Adipocyte (in vitro differentiated cells): Measurements from ENCODE around the gene CHD5.
A peak's percentile ranks its signal among the peaks of the same experiment; 100 is the strongest.

Experiments
- DNase-seq: peaks from one replicate; pipeline ENCODE4 v3.0.0-alpha.2; 2015; ENCODE audit warnings: low read depth
- H3K27me3 ChIP-seq: replicated peaks from 2 replicates; pipeline ENCODE4 v1.7.0; 2013; ENCODE audit warnings: mild to moderate bottlenecking, low read length, moderate library complexity; ENCODE audit not compliant: control insufficient read depth, insufficient read depth
- H3K36me3 ChIP-seq: 2 replicates; pipeline ENCODE4 v1.7.0; 2013; ENCODE audit warnings: low read length, mild to moderate bottlenecking, moderate library complexity; ENCODE audit not compliant: control insufficient read depth, insufficient read depth, severe bottlenecking
- H3K4me1 ChIP-seq: 2 replicates; pipeline ENCODE4 v1.7.0; 2013; ENCODE audit warnings: mild to moderate bottlenecking, low read length, moderate library complexity; ENCODE audit not compliant: control insufficient read depth, insufficient read depth
- H3K4me3 ChIP-seq: 2 replicates; pipeline ENCODE4 v1.7.0; 2013; ENCODE audit warnings: mild to moderate bottlenecking, low read length, moderate library complexity
- H3K9ac ChIP-seq: 2 replicates; pipeline ENCODE4 v1.7.0; 2013; ENCODE audit warnings: mild to moderate bottlenecking, low read length, moderate library complexity
- H3K9me3 ChIP-seq: 2 replicates; pipeline ENCODE4 v1.7.0; 2013; ENCODE audit warnings: mild to moderate bottlenecking, low read length, moderate library complexity; ENCODE audit not compliant: control insufficient read depth

Gene CHD5

GRCh38 chr1:6136516-6137220 is 43.5 kb downstream of the CHD5 start:
- no peaks in the 10 kb centered on the region for H3K4me1 ChIP-seq
- H3K27me3 ChIP-seq: peaks cover 44% of the 10 kb centered on the region
- H3K4me3 ChIP-seq: no peak overlapping the region
- no peaks in the 10 kb centered on the region for H3K36me3 ChIP-seq
- H3K9me3 ChIP-seq: peaks cover 13% of the 10 kb centered on the region
- DNase-seq: no peak
- H3K9ac ChIP-seq: no peak overlapping the region

GRCh38 chr1:6134741-6135510 is 45.2 kb downstream of the CHD5 start:
- DNase-seq: no peak
- peaks cover 18% of the 10 kb centered on the region for H3K9me3 ChIP-seq
- H3K36me3 ChIP-seq: no peaks in the 10 kb centered on the region
- peaks cover 43% of the 10 kb centered on the region for H3K27me3 ChIP-seq
- H3K4me1 ChIP-seq: no peaks in the 10 kb centered on the region
- H3K4me3 ChIP-seq: no peak overlapping the region
- no peak overlapping the region for H3K9ac ChIP-seq

GRCh38 chr1:6134206-6134605 is 45.9 kb downstream of the CHD5 start:
- no peak for DNase-seq
- Histone ChIP-seq H3K4me1 (no peaks in the 10 kb centered on the region), H3K36me3 (no peaks in the 10 kb centered on the region)

GRCh38 chr1:6133146-6133895 is 46.8 kb downstream of the CHD5 start:
- Histone ChIP-seq H3K9me3 (peaks cover 18% of the 10 kb centered on the region), H3K9ac (no peak overlapping the region), H3K27me3 (peaks cover 42% of the 10 kb centered on the region), H3K4me1 (no peaks in the 10 kb centered on the region), H3K36me3 (no peaks in the 10 kb centered on the region), H3K4me3 (no peak overlapping the region)
- DNase-seq: no peak

More at GRCh38 chr1:6134206-6134605, 45.9 kb downstream of the CHD5 start:
- Histone ChIP-seq H3K9me3 (peaks cover 18% of the 10 kb centered on the region), H3K27me3 (peaks cover 41% of the 10 kb centered on the region), H3K4me3 (no peak overlapping the region), H3K9ac (no peak overlapping the region)

GRCh38 chr1:6131561-6131960 is 48.6 kb downstream of the CHD5 start:
- H3K4me3 ChIP-seq: no peak overlapping the region
- peaks cover 3% of the 10 kb centered on the region for H3K4me1 ChIP-seq
- peaks cover 18% of the 10 kb centered on the region for H3K9me3 ChIP-seq
- H3K27me3 ChIP-seq: peaks cover 35% of the 10 kb centered on the region
- H3K36me3 ChIP-seq: no peaks in the 10 kb centered on the region
- H3K9ac ChIP-seq: no peak overlapping the region
- no peak for DNase-seq

GRCh38 chr1:6130596-6130995 is 49.5 kb downstream of the CHD5 start:
- Histone ChIP-seq H3K4me1 (peaks cover 3% of the 10 kb centered on the region), H3K9ac (no peak overlapping the region), H3K4me3 (no peak overlapping the region), H3K27me3 (peaks cover 34% of the 10 kb centered on the region), H3K36me3 (no peaks in the 10 kb centered on the region), H3K9me3 (peaks cover 18% of the 10 kb centered on the region)
- DNase-seq: no peak

- H3K36me3 ChIP-seq: no peaks in the 10 kb centered on the region
- DNase-seq: no peak
Measured at GRCh38 chr1:6130036-6130435, 50.1 kb downstream of the CHD5 start.

GRCh38 chr1:6129313-6129712 is 50.8 kb downstream of the CHD5 start:
- Histone ChIP-seq H3K9ac (no peak overlapping the region), H3K36me3 (no peaks in the 10 kb centered on the region), H3K4me1 (peaks cover 3% of the 10 kb centered on the region), H3K4me3 (no peak overlapping the region), H3K9me3 (peaks cover 18% of the 10 kb centered on the region), H3K27me3 (peaks cover 37% of the 10 kb centered on the region)
- no peak for DNase-seq

More at GRCh38 chr1:6130036-6130435, 50.1 kb downstream of the CHD5 start:
- Histone ChIP-seq H3K27me3 (peaks cover 40% of the 10 kb centered on the region), H3K4me1 (peaks cover 3% of the 10 kb centered on the region), H3K4me3 (no peak overlapping the region), H3K9ac (no peak overlapping the region), H3K9me3 (peaks cover 18% of the 10 kb centered on the region)

GRCh38 chr1:6128276-6129081 is 51.6 kb downstream of the CHD5 start:
- Histone ChIP-seq H3K9me3 (peaks cover 18% of the 10 kb centered on the region), H3K36me3 (no peaks in the 10 kb centered on the region), H3K9ac (no peak overlapping the region), H3K27me3 (peaks cover 37% of the 10 kb centered on the region), H3K4me3 (no peak overlapping the region), H3K4me1 (peaks cover 3% of the 10 kb centered on the region)
- DNase-seq: no peak

GRCh38 chr1:6127587-6128163 is 52.4 kb downstream of the CHD5 start:
- peaks cover 16% of the 10 kb centered on the region for H3K9me3 ChIP-seq
- no peak overlapping the region for H3K9ac ChIP-seq
- H3K27me3 ChIP-seq: peaks cover 37% of the 10 kb centered on the region
- no peaks in the 10 kb centered on the region for H3K36me3 ChIP-seq
- H3K4me3 ChIP-seq: no peak overlapping the region
- DNase-seq: peak; percentile 72
- H3K4me1 ChIP-seq: peaks cover 3% of the 10 kb centered on the region
